K562 (cell line): ENCODE results near the gene CELF4. TPM values are rescaled to one million over a fixed set of nuclear protein-coding genes. Genes with fewer than 3 reads are reported as not detected.

Experiments used
- ATAC-seq: fragments of 200-7000 bp; cut with Tn5 transposase; 3 replicates; pipeline ENCODE4 v1.9.1; 2020; ENCODE audit warnings: moderate library complexity
- BruUV-seq: library from RNA; stranded (reverse); fragments of 400-500 nt; replicated peaks from 2 replicates; lab custom pipeline; 2021; lab: Mats Ljungman, UMichigan
- CTCF ChIA-PET: fragments of 300-600 bp; formaldehyde crosslinking; extraction: SDS; loops from one replicate; lab custom pipeline; 2021; ENCODE audit warnings: low intra/inter-chr PET ratio; lab: Yijun Ruan, JAX
- POLR2A ChIA-PET: fragments of 300-600, 350-650 bp; sonication (Branson Sonifier 250); formaldehyde crosslinking; extraction: SDS; loops from one replicate; lab custom pipeline; 2021; ENCODE audit warnings: antibody characterized with exemption, inconsistent platforms; lab: Yijun Ruan, JAX
- DNase-seq, 4 experiments: peaks; one replicate each; pipeline versions ENCODE4 v3.0.0 to v3.0.0-alpha.2; 2011 to 2018; ENCODE audit warnings: low spot score in 3 of 4, mixed read lengths in 3 of 4; ENCODE audit errors: extremely low read depth in 1 of 4
- FAIRE-seq: peaks from 2 replicates; lab custom pipeline; 2011; peaks lifted over from hg19 to GRCh38; lab: Jason Lieb, UNC
- H2AFZ ChIP-seq: 2 replicates; pipeline ENCODE4 v1.6.0; 2011; ENCODE audit warnings: low read depth, low read length, control low read depth, inconsistent platforms
- H3K27ac ChIP-seq: fragments of 200-600 bp; 3 replicates; pipeline ENCODE4 v1.8.0; 2011; ENCODE audit warnings: low read depth, mild to moderate bottlenecking, control low read depth, inconsistent platforms, low read length, moderate library complexity, mixed read lengths; ENCODE audit errors: extremely low read depth
- H3K27me3 ChIP-seq, 2 experiments: fragments of 300-600 bp in 1 of 2; 2 replicates in 1 of 2; 3 replicates in 1 of 2; pipeline versions ENCODE4 v1.6.0 to v1.8.0; 2011; ENCODE audit warnings: inconsistent platforms in 2 of 2, low read length in 2 of 2, mild to moderate bottlenecking in 1 of 2, mixed read lengths in 1 of 2, moderate library complexity in 1 of 2; ENCODE audit not compliant: control insufficient read depth in 2 of 2, insufficient read depth in 2 of 2
- H3K36me3 ChIP-seq: fragments of 300-600 bp; 3 replicates; pipeline ENCODE4 v1.8.0; 2011; ENCODE audit warnings: mild to moderate bottlenecking, low read length, inconsistent platforms; ENCODE audit not compliant: control insufficient read depth, insufficient read depth
- H3K4me1 ChIP-seq, 2 experiments: fragments of 200-600 bp in 1 of 2; replicated peaks in 1 of 2; 2 replicates in 1 of 2; 3 replicates in 1 of 2; pipeline versions ENCODE4 v1.5.1 to v1.8.0; 2011; ENCODE audit warnings: inconsistent platforms in 2 of 2, low read length in 2 of 2, mild to moderate bottlenecking in 1 of 2, mixed read lengths in 1 of 2, moderate library complexity in 1 of 2; ENCODE audit not compliant: control insufficient read depth in 2 of 2, insufficient read depth in 2 of 2
- H3K4me2 ChIP-seq: 2 replicates; pipeline ENCODE4 v1.6.1; 2011; ENCODE audit warnings: low read length, control low read depth, inconsistent platforms, mixed read lengths; ENCODE audit not compliant: insufficient read depth
- H3K4me3 ChIP-seq: fragments of 200-600 bp; sonication (generic), shearing (Covaris generic); 2 replicates; pipeline ENCODE4 v1.5.1; 2016; ENCODE audit warnings: control low read depth, inconsistent platforms
- H3K79me2 ChIP-seq: fragments of 200-600 bp; 3 replicates; pipeline ENCODE4 v1.8.0; 2011; ENCODE audit warnings: low read length, inconsistent platforms; ENCODE audit not compliant: control insufficient read depth, insufficient read depth
- H3K9ac ChIP-seq, 2 experiments: 2 replicates each; pipeline versions ENCODE4 v1.6.0 to v1.6.1; 2011; ENCODE audit warnings: low read depth in 2 of 2, low read length in 2 of 2, control low read depth in 1 of 2, inconsistent platforms in 1 of 2, mild to moderate bottlenecking in 1 of 2, mixed read lengths in 1 of 2; ENCODE audit not compliant: insufficient read depth in 1 of 2
- H3K9me1 ChIP-seq: one replicate; pipeline ENCODE4 v1.6.0; 2011; ENCODE audit warnings: inconsistent platforms, mild to moderate bottlenecking, low read length, moderate library complexity; ENCODE audit not compliant: control insufficient read depth, insufficient read depth
- H3K9me3 ChIP-seq: replicated peaks from 2 replicates; pipeline ENCODE4 v1.5.1; 2011; ENCODE audit warnings: low read depth, low read length, inconsistent platforms; ENCODE audit not compliant: control insufficient read depth, insufficient read depth
- H4K20me1 ChIP-seq: replicated peaks from 2 replicates; pipeline ENCODE4 v1.6.1; 2011; ENCODE audit warnings: low read length, inconsistent platforms, mixed read lengths; ENCODE audit not compliant: control insufficient read depth, insufficient read depth
- ARID2 ChIP-seq: fragments of 450-650 bp; IDR thresholded peaks from 2 replicates; pipeline ENCODE4 v1.6.1; 2017; ENCODE audit warnings: antibody characterized with exemption, mild to moderate bottlenecking
- CREB1 ChIP-seq, 2 experiments: sonication (generic) in 1 of 2; formaldehyde crosslinking in 1 of 2; IDR thresholded peaks; 2 replicates each; pipeline versions ENCODE4 v1.6.1 to v1.8.0; 2012 to 2022; ENCODE audit warnings: inconsistent platforms in 1 of 2, mild to moderate bottlenecking in 1 of 2, missing genetic modification reagents in 1 of 2, moderate library complexity in 1 of 2
- FOXP4 ChIP-seq: sonication (generic); formaldehyde crosslinking; IDR thresholded peaks from 2 replicates; pipeline ENCODE4 v1.8.0; 2022; ENCODE audit warnings: mild to moderate bottlenecking, missing genetic modification reagents, borderline replicate concordance
- LEF1 ChIP-seq: fragments of 450-650 bp; IDR thresholded peaks from 2 replicates; pipeline ENCODE4 v1.6.1; 2016; ENCODE audit warnings: mild to moderate bottlenecking
- RAD51 ChIP-seq: fragments of 450-650 bp; IDR thresholded peaks from 2 replicates; pipeline ENCODE4 v1.7.1; 2016; ENCODE audit warnings: low read depth, mild to moderate bottlenecking, borderline replicate concordance
- ZBTB34 ChIP-seq: fragments of 250-450 bp; sonication (Bioruptor Pico); IDR thresholded peaks from 2 replicates; pipeline ENCODE4 v1.8.0; 2021; ENCODE audit warnings: mild to moderate bottlenecking, moderate library complexity
- ZNF12 ChIP-seq: sonication (generic); formaldehyde crosslinking; IDR thresholded peaks from 2 replicates; pipeline ENCODE4 v1.4.0; 2020; ENCODE audit warnings: mild to moderate bottlenecking, missing genetic modification reagents
- ZNF778 ChIP-seq: fragments of 450-650 bp; formaldehyde crosslinking; IDR thresholded peaks from 2 replicates; pipeline ENCODE4 v1.4.0; 2020; ENCODE audit warnings: mild to moderate bottlenecking, moderate library complexity
- WGBS: fragments of 100-300 bp; shearing (Covaris generic); methylation state at CpG from one replicate; pipeline ENCODE4 v1.1.6; 2016; ENCODE audit warnings: low coverage, mixed read lengths; ENCODE audit not compliant: insufficient coverage; ENCODE audit errors: missing lambda C conversion rate; 5-methylcytosine and 5-hydroxymethylcytosine counted together
- in situ Hi-C: fragments of 300-500 bp; cut with MboI; formaldehyde crosslinking; loops from 4 replicates; pipeline ENCODE4 v1.15.0; 2018; ENCODE audit warnings: inconsistent platforms, mixed read lengths
- intact Hi-C: fragments of 100-400 bp; cut with micrococcal nuclease; formaldehyde crosslinking; loops from 2 replicates; pipeline ENCODE4 v1.14.2; 2022
- polyA plus RNA-seq, 8 experiments: library from polyadenylated mRNA; depleted of rRNA in 4 of 8; stranded (reverse) in 5 of 8; unstranded in 3 of 8; fragments of >200 nt; fragmentation: Nextera tagmentation in 2 of 8; fragmentation: Illumina TruSeq in 1 of 8; extraction: Ambion mirVana in 2 of 8; extraction: Trizol in 1 of 8; gene quantifications; 2 replicates each; pipeline versions ENCODE4 v1.2.1 to v1.2.3, GENCODE V29; 2011 to 2014; ENCODE audit warnings: inconsistent platforms in 1 of 8, missing spikeins in 1 of 8
- total RNA-seq, 7 experiments: library from RNA; depleted of rRNA in 6 of 7; stranded (reverse); fragments of >200 nt in 6 of 7; fragmentation: Illumina TruSeq in 2 of 7; extraction: Trizol in 2 of 7; gene quantifications; 2 replicates each; pipeline versions ENCODE4 v1.2.1 to v1.2.3, GENCODE V29; 2011 to 2021; ENCODE audit warnings: low replicate concordance in 1 of 7
- TF ChIP-seq, protein P1 (sequence below): fragments of 450-650 bp; IDR thresholded peaks from 2 replicates; pipeline ENCODE4 v1.6.1; 2018; ENCODE audit not compliant: partially characterized antibody
- TF ChIP-seq, protein P2 (sequence below): IDR thresholded peaks from 2 replicates; pipeline ENCODE4 v1.6.1; 2014; ENCODE audit warnings: antibody characterized with exemption
- TF ChIP-seq, protein P3 (sequence below): sonication (generic); formaldehyde crosslinking; IDR thresholded peaks from 2 replicates; pipeline ENCODE4 v1.8.0; 2023; ENCODE audit warnings: mild to moderate bottlenecking, missing genetic modification reagents

The CELF4 gene
- total and polyA plus RNA-seq, 9 of the 15 experiments (the other 6 are each of a cell fraction or from before 2014, with no cell fraction given) = 0.04 to 0.24 (median 0.07) TPM; not detected in 3

GRCh38 chr18:37435996-37436395 is 129.6 kb downstream of the CELF4 start:
- CTCF ChIA-PET = no interaction called here
- Histone ChIP-seq H2AFZ (no peak overlapping the region), H3K9ac (no peak overlapping the region), H4K20me1 (no peaks in the 10 kb centered on the region), H3K27ac (no peak overlapping the region), H3K9me1 (no peaks in the 10 kb centered on the region), H3K9me3 (no peaks in the 10 kb centered on the region), H3K4me3 (no peak overlapping the region), H3K4me1 (no peaks in the 10 kb centered on the region), H3K27me3 (no peaks in the 10 kb centered on the region), H3K36me3 (no peaks in the 10 kb centered on the region), H3K79me2 (no peaks in the 10 kb centered on the region), H3K4me2 (no peak overlapping the region)
- in situ Hi-C loops (no loop called here), intact Hi-C loops (no loop called here)
- WGBS = under 1% methylated on average over 15 of the region's 15 CpGs
- ATAC-seq (no peak), DNase-seq (no peak), FAIRE-seq (no peak)
- POLR2A ChIA-PET = interaction anchor here (0.5 kb wide), 1 partner anchor 1101 kb away, joined by 3 read pairs; no protein-coding TSS in a partner anchor
- BruUV-seq = no TSS peak
- TF ChIP-seq, protein P1, sequence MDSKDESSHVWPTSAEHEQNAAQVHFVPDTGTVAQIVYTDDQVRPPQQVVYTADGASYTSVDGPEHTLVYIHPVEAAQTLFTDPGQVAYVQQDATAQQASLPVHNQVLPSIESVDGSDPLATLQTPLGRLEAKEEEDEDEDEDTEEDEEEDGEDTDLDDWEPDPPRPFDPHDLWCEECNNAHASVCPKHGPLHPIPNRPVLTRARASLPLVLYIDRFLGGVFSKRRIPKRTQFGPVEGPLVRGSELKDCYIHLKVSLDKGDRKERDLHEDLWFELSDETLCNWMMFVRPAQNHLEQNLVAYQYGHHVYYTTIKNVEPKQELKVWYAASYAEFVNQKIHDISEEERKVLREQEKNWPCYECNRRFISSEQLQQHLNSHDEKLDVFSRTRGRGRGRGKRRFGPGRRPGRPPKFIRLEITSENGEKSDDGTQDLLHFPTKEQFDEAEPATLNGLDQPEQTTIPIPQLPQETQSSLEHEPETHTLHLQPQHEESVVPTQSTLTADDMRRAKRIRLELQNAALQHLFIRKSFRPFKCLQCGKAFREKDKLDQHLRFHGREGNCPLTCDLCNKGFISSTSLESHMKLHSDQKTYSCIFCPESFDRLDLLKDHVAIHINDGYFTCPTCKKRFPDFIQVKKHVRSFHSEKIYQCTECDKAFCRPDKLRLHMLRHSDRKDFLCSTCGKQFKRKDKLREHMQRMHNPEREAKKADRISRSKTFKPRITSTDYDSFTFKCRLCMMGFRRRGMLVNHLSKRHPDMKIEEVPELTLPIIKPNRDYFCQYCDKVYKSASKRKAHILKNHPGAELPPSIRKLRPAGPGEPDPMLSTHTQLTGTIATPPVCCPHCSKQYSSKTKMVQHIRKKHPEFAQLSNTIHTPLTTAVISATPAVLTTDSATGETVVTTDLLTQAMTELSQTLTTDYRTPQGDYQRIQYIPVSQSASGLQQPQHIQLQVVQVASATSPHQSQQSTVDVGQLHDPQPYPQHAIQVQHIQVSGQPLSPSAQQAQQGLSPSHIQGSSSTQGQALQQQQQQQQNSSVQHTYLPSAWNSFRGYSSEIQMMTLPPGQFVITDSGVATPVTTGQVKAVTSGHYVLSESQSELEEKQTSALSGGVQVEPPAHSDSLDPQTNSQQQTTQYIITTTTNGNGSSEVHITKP = no peak
- TF ChIP-seq, protein P2, sequence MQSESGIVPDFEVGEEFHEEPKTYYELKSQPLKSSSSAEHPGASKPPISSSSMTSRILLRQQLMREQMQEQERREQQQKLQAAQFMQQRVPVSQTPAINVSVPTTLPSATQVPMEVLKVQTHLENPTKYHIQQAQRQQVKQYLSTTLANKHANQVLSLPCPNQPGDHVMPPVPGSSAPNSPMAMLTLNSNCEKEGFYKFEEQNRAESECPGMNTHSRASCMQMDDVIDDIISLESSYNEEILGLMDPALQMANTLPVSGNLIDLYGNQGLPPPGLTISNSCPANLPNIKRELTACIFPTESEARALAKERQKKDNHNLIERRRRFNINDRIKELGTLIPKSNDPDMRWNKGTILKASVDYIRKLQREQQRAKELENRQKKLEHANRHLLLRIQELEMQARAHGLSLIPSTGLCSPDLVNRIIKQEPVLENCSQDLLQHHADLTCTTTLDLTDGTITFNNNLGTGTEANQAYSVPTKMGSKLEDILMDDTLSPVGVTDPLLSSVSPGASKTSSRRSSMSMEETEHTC = no peak
- TF ChIP-seq LEF1 (no peak), ZNF778 (no peak), FOXP4 (CRISPR knock-in tag) (no peak), ZBTB34 (CRISPR knock-in tag) (no peak), RAD51 (no peak), ZNF12 (no peak), ARID2 (no peak), CREB1 (IDR thresholded peaks at IDR 0.05) (no peak), CREB1 (CRISPR knock-in tag; IDR thresholded peaks at IDR 0.05) (no peak)
- TF ChIP-seq, protein P3, sequence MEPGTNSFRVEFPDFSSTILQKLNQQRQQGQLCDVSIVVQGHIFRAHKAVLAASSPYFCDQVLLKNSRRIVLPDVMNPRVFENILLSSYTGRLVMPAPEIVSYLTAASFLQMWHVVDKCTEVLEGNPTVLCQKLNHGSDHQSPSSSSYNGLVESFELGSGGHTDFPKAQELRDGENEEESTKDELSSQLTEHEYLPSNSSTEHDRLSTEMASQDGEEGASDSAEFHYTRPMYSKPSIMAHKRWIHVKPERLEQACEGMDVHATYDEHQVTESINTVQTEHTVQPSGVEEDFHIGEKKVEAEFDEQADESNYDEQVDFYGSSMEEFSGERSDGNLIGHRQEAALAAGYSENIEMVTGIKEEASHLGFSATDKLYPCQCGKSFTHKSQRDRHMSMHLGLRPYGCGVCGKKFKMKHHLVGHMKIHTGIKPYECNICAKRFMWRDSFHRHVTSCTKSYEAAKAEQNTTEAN (CRISPR knock-in tag) = no peak
